Endothelial cell of coronary artery (primary cell): ENCODE measurements around the gene SLC9A4. TPM values are rescaled to one million over a fixed set of nuclear protein-coding genes. Genes with fewer than 3 reads are reported as not detected.

Experiments used
- total RNA-seq: library from RNA; depleted of rRNA; stranded (reverse); fragments of >200 nt; gene quantifications from 2 replicates; pipeline ENCODE4 v1.2.3, GENCODE V29; 2014

The SLC9A4 gene, protein sequence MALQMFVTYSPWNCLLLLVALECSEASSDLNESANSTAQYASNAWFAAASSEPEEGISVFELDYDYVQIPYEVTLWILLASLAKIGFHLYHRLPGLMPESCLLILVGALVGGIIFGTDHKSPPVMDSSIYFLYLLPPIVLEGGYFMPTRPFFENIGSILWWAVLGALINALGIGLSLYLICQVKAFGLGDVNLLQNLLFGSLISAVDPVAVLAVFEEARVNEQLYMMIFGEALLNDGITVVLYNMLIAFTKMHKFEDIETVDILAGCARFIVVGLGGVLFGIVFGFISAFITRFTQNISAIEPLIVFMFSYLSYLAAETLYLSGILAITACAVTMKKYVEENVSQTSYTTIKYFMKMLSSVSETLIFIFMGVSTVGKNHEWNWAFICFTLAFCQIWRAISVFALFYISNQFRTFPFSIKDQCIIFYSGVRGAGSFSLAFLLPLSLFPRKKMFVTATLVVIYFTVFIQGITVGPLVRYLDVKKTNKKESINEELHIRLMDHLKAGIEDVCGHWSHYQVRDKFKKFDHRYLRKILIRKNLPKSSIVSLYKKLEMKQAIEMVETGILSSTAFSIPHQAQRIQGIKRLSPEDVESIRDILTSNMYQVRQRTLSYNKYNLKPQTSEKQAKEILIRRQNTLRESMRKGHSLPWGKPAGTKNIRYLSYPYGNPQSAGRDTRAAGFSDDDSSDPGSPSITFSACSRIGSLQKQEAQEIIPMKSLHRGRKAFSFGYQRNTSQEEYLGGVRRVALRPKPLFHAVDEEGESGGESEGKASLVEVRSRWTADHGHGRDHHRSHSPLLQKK
- not detected in 2 replicates for total RNA-seq

DNA sequence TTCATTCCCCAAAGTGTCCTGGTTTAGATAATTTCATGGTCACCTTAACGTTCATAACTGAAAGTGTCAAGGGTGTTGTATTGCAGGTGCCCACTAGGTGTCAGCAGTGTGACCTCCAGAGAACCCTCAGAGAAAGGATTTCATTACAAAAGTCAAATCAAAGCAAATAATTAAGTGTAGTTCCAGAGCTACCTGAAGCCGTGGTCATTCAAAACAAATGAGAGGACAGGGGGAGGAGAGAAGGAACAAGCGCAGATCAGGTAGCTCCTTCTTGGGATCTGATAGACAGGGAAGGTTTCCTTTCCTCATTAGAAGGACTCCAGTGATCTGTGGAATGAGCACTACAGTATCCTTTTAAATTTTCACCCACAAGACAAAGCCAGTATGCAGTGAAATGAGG, at the start of gene SLC9A4:
Gene SLC9A4 (plus strand): TSS at position 207 of the 400 bp plus-strand sequence. CDS start 534 bp downstream, outside the sequence.

Other genes starting within 250 kb of the SLC9A4 start
- 18.4 and 89.9 TPM in 2 replicates for gene IL1RL1, start 161.7 kb upstream of the SLC9A4 start, total RNA-seq
- gene IL18R1, start 117.4 kb upstream of the SLC9A4 start, total RNA-seq, result 2.5 and 3.7 TPM in 2 replicates
- not detected in 2 replicates for gene IL18RAP, start 50.1 kb upstream of the SLC9A4 start, total RNA-seq
- under 0.01 TPM in 2 replicates for gene SLC9A2, start 146.3 kb downstream of the SLC9A4 start, total RNA-seq